ACC112 (cell line): ENCODE results near the gene C20orf204.

ENCODE experiments used
- H2AFZ ChIP-seq: fragments of 200-600 bp; sonication (generic); one replicate; pipeline ENCODE4 v1.6.0; 2017; ENCODE audit warnings: antibody characterized with exemption, low read length; ENCODE audit not compliant: unreplicated experiment
- H3K27ac ChIP-seq: fragments of 200-600 bp; sonication (generic); 2 replicates; pipeline ENCODE4 v1.5.1; 2014; ENCODE audit warnings: low read depth, mild to moderate bottlenecking, antibody characterized with exemption, low read length, moderate library complexity
- H3K27me3 ChIP-seq: fragments of 200-600 bp; sonication (generic); 2 replicates; pipeline ENCODE4 v1.6.1; 2014; ENCODE audit warnings: mild to moderate bottlenecking, antibody characterized with exemption, low read length, moderate library complexity, mixed read lengths; ENCODE audit not compliant: insufficient read depth
- H3K36me3 ChIP-seq: fragments of 200-600 bp; sonication (generic); 2 replicates; pipeline ENCODE4 v1.6.1; 2016; ENCODE audit warnings: mild to moderate bottlenecking, antibody characterized with exemption, low read length, moderate library complexity, mixed read lengths; ENCODE audit not compliant: insufficient read depth
- H3K4me1 ChIP-seq: fragments of 200-600 bp; sonication (generic); one replicate; pipeline ENCODE4 v1.6.1; 2016; ENCODE audit warnings: low read length, mixed read lengths; ENCODE audit not compliant: insufficient read depth, unreplicated experiment, control insufficient read depth
- H3K4me3 ChIP-seq: fragments of 200-600 bp; sonication (generic); 2 replicates; pipeline ENCODE4 v1.5.1; 2014; ENCODE audit warnings: mild to moderate bottlenecking, low read depth, low read length
- H3K79me2 ChIP-seq: fragments of 200-600 bp; sonication (generic); one replicate; pipeline ENCODE4 v1.6.0; 2016; ENCODE audit warnings: low read length; ENCODE audit not compliant: control insufficient read depth, unreplicated experiment, insufficient read depth

The C20orf204 gene

DNA sequence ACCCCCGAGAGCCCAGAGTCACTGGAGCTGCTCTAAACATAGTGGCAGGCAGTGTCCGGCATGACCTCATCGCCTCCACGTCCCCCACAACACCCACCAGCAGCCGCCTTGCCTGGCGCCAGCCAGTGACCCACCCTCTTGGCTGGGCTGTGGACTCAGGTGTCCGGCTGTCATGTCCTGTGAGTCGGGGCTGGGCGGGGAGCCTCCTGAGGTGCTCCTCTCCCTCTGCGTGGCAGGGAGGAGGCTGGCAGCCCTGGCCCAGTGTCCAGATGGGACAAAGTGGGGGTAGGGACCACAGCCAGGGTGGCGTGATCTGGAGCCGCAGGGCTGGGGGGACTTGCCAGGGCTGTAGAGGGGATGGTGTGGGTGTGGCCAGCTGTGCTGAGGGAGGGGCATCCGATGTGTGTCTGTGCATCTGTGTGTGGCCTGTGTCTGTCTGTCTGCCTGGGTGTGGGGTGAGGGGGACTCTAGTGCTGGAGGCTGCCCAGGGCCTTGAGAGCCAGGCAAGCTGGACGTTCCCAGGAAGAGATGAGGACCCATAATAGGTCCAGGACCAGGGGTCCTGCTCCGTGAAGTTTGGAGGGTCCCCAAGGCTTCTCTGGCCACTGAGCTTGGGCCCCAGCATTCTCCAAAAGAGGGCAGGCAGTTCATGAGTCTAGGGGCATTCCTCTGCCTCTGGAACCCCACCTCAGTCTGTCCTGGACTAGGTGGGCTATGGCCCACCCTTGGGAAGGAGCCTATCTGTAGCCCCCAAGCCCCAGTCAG is 15.8 kb downstream of the C20orf204 start:
- H3K27ac ChIP-seq, result no peak overlapping the region
- peaks cover 22% of the 10 kb centered on the region for H3K27me3 ChIP-seq
- no peaks in the 10 kb centered on the region for H3K36me3 ChIP-seq
- peaks cover 20% of the 10 kb centered on the region for H3K4me1 ChIP-seq
- no peak overlapping the region for H2AFZ ChIP-seq
- H3K4me3 ChIP-seq, result no peak overlapping the region
- H3K79me2 ChIP-seq, result no peaks in the 10 kb centered on the region

DNA sequence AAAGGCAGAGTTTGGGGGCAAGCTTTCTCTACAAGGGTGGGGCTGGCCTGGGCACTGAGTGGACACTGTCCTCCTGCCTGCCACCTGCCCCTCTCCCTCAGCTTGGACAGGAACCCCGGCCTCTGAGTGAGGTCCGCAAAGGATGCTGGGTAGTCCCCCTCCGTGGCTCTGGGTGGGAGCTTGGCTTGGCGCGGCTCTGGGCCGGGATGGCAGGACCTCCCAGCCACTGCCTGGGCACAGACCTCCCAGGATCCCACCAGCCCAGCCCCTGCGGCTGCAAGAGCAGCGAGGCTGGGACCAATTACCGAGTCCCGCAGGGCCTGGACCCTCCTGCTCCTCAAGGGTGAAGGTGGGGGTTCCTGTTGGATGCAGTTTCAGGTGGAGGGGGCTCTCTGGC is 16.3 kb downstream of the C20orf204 start:
- no peaks in the 10 kb centered on the region for H3K79me2 ChIP-seq
- H2AFZ ChIP-seq, result no peak overlapping the region
- H3K36me3 ChIP-seq, result no peaks in the 10 kb centered on the region
- peaks cover 20% of the 10 kb centered on the region for H3K4me1 ChIP-seq
- H3K4me3 ChIP-seq, result no peak overlapping the region
- no peak overlapping the region for H3K27ac ChIP-seq
- peaks cover 16% of the 10 kb centered on the region for H3K27me3 ChIP-seq

DNA sequence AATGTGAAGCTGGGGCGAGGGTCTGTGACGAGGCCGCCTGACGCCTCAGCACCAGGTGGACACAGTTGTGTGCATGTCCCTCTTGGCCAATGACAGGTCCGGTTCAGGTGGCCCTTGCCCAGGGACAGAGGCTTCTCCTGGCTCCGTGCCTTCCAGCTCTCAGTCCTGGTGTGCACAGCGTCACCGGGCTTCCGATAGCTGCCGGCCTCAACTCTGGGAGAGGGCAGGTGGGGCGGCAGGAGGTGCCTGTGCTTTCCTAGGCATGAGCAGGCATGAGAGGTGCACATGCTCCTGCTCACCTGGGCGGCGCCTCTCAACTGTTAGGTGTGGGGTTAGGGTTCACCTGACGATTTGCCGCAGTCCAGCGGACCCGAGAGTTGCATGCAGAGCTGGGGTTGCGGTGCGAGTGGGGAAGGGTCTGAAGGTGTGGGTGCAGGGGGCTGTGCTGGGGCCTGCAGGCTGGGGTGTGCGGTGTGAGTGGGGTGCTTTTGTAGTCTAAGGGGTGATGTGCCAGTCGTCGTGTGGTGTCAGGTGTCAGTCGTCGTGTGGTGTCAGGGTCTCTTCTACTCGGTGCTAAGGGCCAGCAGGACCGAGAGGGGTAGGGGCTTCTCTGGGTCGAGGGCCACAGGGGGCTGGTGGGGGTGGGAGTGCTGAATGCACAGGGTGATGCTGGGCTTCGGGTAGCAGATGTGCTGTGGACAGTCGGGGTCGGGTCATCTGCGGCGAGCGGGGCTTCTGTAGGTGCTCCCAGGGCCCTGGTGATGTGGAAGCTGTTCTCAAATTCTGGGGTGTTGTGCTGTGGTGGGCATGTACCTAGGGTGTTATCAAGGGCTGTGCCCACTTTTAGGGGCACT is 17.2 kb downstream of the C20orf204 start:
- no peak overlapping the region for H3K27ac ChIP-seq
- H3K79me2 ChIP-seq, result no peaks in the 10 kb centered on the region
- no peaks in the 10 kb centered on the region for H3K36me3 ChIP-seq
- H3K4me1 ChIP-seq, result peaks cover 24% of the 10 kb centered on the region
- no peak overlapping the region for H3K4me3 ChIP-seq
- no peak overlapping the region for H2AFZ ChIP-seq
- peaks cover 9% of the 10 kb centered on the region for H3K27me3 ChIP-seq

DNA sequence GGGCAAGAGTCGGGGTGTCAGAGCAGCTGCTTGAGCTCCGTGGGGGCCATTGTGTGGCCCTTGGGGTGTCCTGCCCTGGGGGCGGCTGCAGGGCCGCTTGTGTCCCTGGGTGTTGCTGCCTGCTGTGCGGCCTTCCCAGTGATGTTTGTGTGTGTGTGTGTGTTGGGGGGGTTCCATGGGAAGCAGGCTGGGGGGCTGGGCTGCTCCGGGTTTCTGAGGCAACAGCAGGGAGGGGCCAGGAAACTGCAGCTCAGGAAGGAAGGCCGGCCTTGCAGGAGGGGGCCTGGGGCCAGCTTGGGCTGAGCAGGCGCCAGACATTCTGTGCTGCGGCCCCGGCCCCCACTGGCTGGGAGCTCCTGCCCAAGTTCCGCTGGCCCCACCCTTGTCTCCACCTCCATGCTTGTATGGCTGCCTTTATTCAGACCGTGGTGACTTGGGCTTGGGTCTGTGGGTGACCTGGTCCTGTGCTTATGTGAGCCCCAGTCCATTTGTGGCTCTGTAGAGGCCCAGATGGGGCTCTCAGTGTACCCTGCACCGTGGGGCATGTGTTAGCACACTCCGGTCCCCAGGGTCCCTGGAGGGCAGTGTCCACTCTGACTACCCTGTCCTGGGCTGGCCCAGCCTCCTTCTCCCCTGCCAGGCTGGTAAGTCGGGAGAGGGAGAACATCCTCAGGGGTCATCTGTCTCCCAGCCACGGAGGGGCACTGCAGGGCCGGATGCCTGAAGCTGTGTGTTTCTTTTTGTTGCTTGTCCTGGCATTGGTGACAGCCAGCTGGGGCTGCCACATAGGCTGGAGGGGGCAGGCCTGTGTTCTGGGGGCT is 18.1 kb downstream of the C20orf204 start:
- H3K36me3 ChIP-seq, result no peaks in the 10 kb centered on the region
- peaks cover 4% of the 10 kb centered on the region; the same call in 1 of the 2 replicates for H3K27me3 ChIP-seq
- H3K4me1 ChIP-seq, result peaks cover 32% of the 10 kb centered on the region
- H3K79me2 ChIP-seq, result no peaks in the 10 kb centered on the region
- H2AFZ ChIP-seq, result no peak overlapping the region
- H3K27ac ChIP-seq, result no peak overlapping the region
- H3K4me3 ChIP-seq, result no peak overlapping the region

DNA sequence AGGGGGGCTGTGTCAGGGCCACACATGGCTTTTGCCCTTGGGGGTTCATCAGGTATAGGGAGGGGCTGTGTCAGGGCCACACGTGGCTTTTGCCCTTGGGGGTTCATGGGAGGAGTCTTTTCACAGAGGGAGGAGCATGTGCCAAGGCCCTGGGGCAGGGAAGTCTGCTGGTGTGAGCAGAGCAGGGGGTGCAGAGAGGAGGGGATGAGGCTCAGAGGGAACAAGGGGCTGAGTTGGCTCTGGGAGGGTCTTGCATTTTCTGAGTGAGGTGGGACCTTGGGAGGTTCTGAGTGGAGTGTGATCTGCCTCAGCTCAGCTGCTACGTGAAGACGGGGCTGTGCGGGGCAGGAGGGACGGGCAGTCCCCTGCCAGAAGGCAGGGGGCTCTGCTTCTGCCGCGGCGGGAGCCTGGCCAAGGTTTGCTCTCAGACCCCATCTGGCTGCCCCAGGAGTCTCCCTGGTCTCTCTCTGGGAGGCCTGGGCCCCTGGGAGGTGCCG is 19.5 kb downstream of the C20orf204 start:
- no peaks in the 10 kb centered on the region for H3K36me3 ChIP-seq
- H3K27me3 ChIP-seq, result no peaks in the 10 kb centered on the region
- H2AFZ ChIP-seq, result no peak overlapping the region
- no peak overlapping the region for H3K4me3 ChIP-seq
- no peaks in the 10 kb centered on the region for H3K79me2 ChIP-seq
- H3K27ac ChIP-seq, result no peak overlapping the region
- H3K4me1 ChIP-seq, result peaks cover 28% of the 10 kb centered on the region

DNA sequence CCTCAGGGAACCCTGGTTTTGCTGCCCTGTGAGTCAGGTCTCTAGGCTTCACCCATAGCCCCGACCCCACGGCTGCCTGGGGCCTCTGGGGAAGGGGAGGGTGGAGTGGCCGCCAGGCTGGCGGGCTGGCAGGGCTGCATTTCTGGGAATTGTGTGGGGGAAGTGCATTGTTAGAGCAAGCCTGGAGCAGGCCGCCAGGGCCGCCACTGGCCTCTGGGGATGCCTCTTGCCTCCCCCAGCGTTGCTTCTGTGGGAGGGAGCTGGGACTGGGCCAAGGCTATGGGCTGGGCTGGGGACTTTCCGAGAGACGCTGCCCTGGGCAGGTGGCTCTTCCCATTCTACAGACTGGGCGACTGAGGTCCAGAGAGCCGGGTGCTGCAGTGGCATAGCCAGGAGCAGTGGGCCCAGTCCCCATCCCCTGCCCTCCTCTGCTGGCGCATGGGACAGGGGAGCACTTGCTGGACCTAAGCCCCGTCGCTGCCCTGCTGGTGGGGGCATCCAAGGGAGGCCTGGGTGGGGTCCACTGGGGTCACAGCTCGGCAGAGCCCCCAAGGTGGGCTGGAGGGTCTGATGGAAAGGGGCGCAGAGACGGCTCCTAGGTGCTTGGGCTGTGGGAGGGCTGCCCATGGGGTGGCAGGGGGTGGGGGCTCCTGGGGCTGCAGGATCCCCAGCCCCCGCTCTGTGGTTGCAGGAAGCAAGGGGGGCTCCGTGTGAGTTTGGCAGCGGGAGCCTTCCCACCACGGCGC is 20.1 kb downstream of the C20orf204 start:
- Histone ChIP-seq H3K79me2 (no peaks in the 10 kb centered on the region), H3K4me3 (no peak overlapping the region), H3K36me3 (no peaks in the 10 kb centered on the region), H3K4me1 (peaks cover 28% of the 10 kb centered on the region), H3K27ac (no peak overlapping the region), H3K27me3 (no peaks in the 10 kb centered on the region), H2AFZ (no peak overlapping the region)

DNA sequence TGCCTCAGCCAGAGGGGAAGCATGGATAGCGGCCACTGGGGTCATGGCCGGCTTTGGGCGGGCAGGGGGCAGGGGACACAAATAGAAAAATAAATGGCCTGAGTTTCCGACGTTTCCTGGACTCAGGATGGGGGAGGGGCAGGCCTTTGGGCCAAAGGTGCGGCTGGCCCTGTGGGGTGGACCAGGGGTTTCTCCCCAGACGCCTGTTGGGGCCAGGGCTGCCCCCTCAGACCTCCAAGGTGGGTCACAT is 20.6 kb downstream of the C20orf204 start:
- H3K36me3 ChIP-seq, result no peaks in the 10 kb centered on the region

DNA sequence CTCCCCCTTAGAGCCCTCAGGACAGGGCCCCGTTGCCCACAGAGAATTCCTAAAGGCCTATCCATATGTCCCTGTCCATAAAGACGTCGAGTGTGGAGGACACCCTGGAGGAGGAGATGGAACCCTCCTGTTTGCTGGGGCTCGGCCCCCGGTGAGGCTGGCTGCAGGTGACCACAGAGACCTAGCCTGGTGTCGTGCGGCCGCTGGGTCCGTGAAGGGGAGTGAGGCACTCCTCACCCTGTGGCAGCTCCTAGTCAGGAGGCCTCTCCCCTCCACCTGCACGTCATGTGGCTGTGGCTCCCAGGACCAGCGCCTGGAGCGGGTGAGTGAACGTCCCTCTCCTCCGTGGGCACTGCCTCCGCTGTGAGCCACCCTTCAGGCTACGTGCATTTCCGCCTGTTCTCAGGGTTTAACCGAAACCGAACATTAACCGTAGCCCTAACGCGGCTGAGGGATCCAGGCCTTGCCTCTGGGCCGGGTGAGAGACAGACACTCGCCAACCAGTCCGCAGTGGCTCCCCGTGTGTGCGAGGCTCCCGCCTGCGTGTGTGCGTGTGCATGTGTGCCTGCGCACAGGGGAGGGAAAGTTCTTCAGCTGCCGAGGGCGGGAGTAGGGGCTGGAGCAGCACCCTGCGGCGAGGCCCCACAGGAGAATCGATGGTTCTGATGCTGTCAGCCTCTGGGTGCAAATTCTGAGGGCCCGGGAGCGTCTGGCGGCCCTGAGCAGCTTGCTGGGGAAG is 21.1 kb downstream of the C20orf204 start:
- Histone ChIP-seq H2AFZ (no peak overlapping the region), H3K27me3 (no peaks in the 10 kb centered on the region), H3K79me2 (no peaks in the 10 kb centered on the region), H3K27ac (no peak overlapping the region), H3K4me1 (peaks cover 28% of the 10 kb centered on the region), H3K4me3 (no peak overlapping the region), H3K36me3 (no peaks in the 10 kb centered on the region)

More for the DNA sequence above, 20.6 kb downstream of the C20orf204 start:
- Histone ChIP-seq H2AFZ (no peak overlapping the region), H3K4me3 (no peak overlapping the region), H3K79me2 (no peaks in the 10 kb centered on the region), H3K4me1 (peaks cover 28% of the 10 kb centered on the region), H3K27ac (no peak overlapping the region), H3K27me3 (no peaks in the 10 kb centered on the region)

DNA sequence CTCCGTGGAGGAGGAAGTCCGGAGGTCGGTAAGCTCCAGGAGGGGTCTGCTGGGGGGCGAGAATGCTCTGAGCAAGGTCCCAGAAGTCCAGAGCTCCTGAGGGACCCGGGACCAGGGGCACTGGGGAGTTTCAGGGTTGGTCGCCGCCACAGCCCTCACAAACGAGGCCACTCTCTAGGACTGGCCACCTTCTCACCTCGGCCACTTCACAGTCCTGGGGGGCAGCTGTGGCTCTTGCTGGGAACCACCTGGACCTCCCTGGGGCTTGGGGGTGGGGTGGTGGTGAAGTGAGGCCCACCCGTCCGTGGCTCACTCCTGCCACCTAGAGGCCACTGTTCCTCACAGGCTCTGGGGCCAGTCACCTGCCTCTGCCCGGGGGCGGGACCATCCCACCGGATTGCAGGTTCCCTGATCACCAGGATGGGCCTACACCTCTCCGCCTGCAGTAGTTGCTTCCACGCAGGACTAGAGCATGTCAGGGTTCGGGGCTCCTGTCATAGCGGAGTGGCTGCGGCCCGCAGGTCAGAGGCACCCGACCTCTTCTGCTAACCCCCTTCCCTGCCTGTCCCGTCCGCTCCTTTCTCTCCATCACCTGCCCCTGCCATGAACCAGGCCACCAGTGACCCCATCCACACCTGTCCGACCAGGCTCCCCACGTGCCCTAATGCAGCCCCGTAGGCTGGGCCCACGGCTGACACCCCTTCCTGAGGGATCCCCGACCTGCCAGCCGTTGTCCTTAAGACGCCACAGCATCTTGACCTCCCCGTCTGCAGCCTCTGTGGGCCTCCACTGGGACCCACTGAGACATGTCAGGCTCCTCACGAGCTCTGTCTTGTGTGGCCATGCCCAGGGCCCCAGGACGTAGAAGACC is 21.9 kb downstream of the C20orf204 start:
- H3K4me1 ChIP-seq, result peaks cover 33% of the 10 kb centered on the region
- H3K36me3 ChIP-seq, result no peaks in the 10 kb centered on the region
- H3K27me3 ChIP-seq, result no peaks in the 10 kb centered on the region
- no peaks in the 10 kb centered on the region for H3K79me2 ChIP-seq
- no peak overlapping the region for H2AFZ ChIP-seq
- H3K27ac ChIP-seq, result no peak overlapping the region
- no peak overlapping the region for H3K4me3 ChIP-seq
